ENCODE measurements around the gene CACNA2D1. TPM values are rescaled to one million over a fixed set of nuclear protein-coding genes. Genes with fewer than 3 reads are reported as not detected.

Gene CACNA2D1
- total RNA-seq, 1 donor from 2014 or later: not detected

- no peak overlapping the region for H3K4me3 Mint-ChIP-seq
- H3K27ac Mint-ChIP-seq: no peak overlapping the region
- H3K27me3 Mint-ChIP-seq: no peaks in the 10 kb centered on the region
- DNase-seq: no peak
- intact Hi-C loops (cut with micrococcal nuclease): no loop called here
- no peaks in the 10 kb centered on the region for H3K9me3 Mint-ChIP-seq
- H3K4me1 Mint-ChIP-seq: no peaks in the 10 kb centered on the region
- H3K36me3 Mint-ChIP-seq (ENCODE audit: low read depth): no peaks in the 10 kb centered on the region
These were observed 153.7 kb downstream of the CACNA2D1 start for GRCh38 chr7:82289889-82290288.

- H3K9me3 Mint-ChIP-seq: no peaks in the 10 kb centered on the region
- intact Hi-C loops (cut with micrococcal nuclease): no loop called here
- DNase-seq: no peak
- H3K4me3 Mint-ChIP-seq: no peak overlapping the region
- H3K4me1 Mint-ChIP-seq: no peaks in the 10 kb centered on the region
- no peaks in the 10 kb centered on the region for H3K27me3 Mint-ChIP-seq
- H3K27ac Mint-ChIP-seq: no peak overlapping the region
- H3K36me3 Mint-ChIP-seq (ENCODE audit: low read depth): no peaks in the 10 kb centered on the region
These were observed 154.4 kb downstream of the CACNA2D1 start for GRCh38 chr7:82289152-82289535.

GRCh38 chr7:82286798-82287140 lies 156.8 kb downstream of the CACNA2D1 start:
- intact Hi-C loops (cut with micrococcal nuclease): no loop called here
- Mint-ChIP-seq H3K4me1 (no peaks in the 10 kb centered on the region), H3K27ac (no peak overlapping the region), H3K27me3 (no peaks in the 10 kb centered on the region), H3K9me3 (no peaks in the 10 kb centered on the region), H3K36me3 (ENCODE audit: low read depth) (no peaks in the 10 kb centered on the region), H3K4me3 (no peak overlapping the region)
- DNase-seq: no peak

GRCh38 chr7:82286096-82286797 lies 157.3 kb downstream of the CACNA2D1 start:
- Mint-ChIP-seq H3K36me3 (ENCODE audit: low read depth) (no peaks in the 10 kb centered on the region), H3K9me3 (no peaks in the 10 kb centered on the region), H3K27ac (no peak overlapping the region), H3K4me1 (no peaks in the 10 kb centered on the region), H3K27me3 (no peaks in the 10 kb centered on the region), H3K4me3 (no peak overlapping the region)
- no peak for DNase-seq
- intact Hi-C loops (cut with micrococcal nuclease): no loop called here

GRCh38 chr7:82284936-82285519 lies 158.5 kb downstream of the CACNA2D1 start:
- H3K4me1 Mint-ChIP-seq: no peaks in the 10 kb centered on the region
- H3K9me3 Mint-ChIP-seq: no peaks in the 10 kb centered on the region
- DNase-seq: no peak
- H3K27me3 Mint-ChIP-seq: no peaks in the 10 kb centered on the region
- no peaks in the 10 kb centered on the region for H3K36me3 Mint-ChIP-seq (ENCODE audit: low read depth)
- no peak overlapping the region for H3K4me3 Mint-ChIP-seq
- intact Hi-C loops (cut with micrococcal nuclease): no loop called here
- H3K27ac Mint-ChIP-seq: no peak overlapping the region

- no peak overlapping the region for H3K27ac Mint-ChIP-seq
- intact Hi-C loops (cut with micrococcal nuclease): no loop called here
- H3K27me3 Mint-ChIP-seq: no peaks in the 10 kb centered on the region
- no peak overlapping the region for H3K4me3 Mint-ChIP-seq
- DNase-seq: no peak
- H3K9me3 Mint-ChIP-seq: no peaks in the 10 kb centered on the region
- no peaks in the 10 kb centered on the region for H3K4me1 Mint-ChIP-seq
- no peaks in the 10 kb centered on the region for H3K36me3 Mint-ChIP-seq (ENCODE audit: low read depth)
These were observed 168.2 kb downstream of the CACNA2D1 start for GRCh38 chr7:82275342-82275741.

GRCh38 chr7:82274681-82275080 lies 168.9 kb downstream of the CACNA2D1 start:
- H3K27me3 Mint-ChIP-seq: no peaks in the 10 kb centered on the region
- H3K9me3 Mint-ChIP-seq: no peaks in the 10 kb centered on the region
- no peak overlapping the region for H3K27ac Mint-ChIP-seq
- no peaks in the 10 kb centered on the region for H3K4me1 Mint-ChIP-seq
- DNase-seq: no peak
- intact Hi-C loops (cut with micrococcal nuclease): no loop called here
- no peaks in the 10 kb centered on the region for H3K36me3 Mint-ChIP-seq (ENCODE audit: low read depth)
- no peak overlapping the region for H3K4me3 Mint-ChIP-seq

GRCh38 chr7:82273886-82274285 lies 169.7 kb downstream of the CACNA2D1 start:
- H3K4me1 Mint-ChIP-seq: no peaks in the 10 kb centered on the region
- no peaks in the 10 kb centered on the region for H3K9me3 Mint-ChIP-seq
- no peaks in the 10 kb centered on the region for H3K27me3 Mint-ChIP-seq
- intact Hi-C loops (cut with micrococcal nuclease): no loop called here
- no peak for DNase-seq
- no peaks in the 10 kb centered on the region for H3K36me3 Mint-ChIP-seq (ENCODE audit: low read depth)
- no peak overlapping the region for H3K27ac Mint-ChIP-seq
- H3K4me3 Mint-ChIP-seq: no peak overlapping the region

GRCh38 chr7:82270870-82271269 lies 172.7 kb downstream of the CACNA2D1 start:
- Mint-ChIP-seq H3K27me3 (no peaks in the 10 kb centered on the region), H3K27ac (no peak overlapping the region), H3K4me3 (no peak overlapping the region), H3K9me3 (no peaks in the 10 kb centered on the region), H3K36me3 (ENCODE audit: low read depth) (no peaks in the 10 kb centered on the region), H3K4me1 (no peaks in the 10 kb centered on the region)
- no peak for DNase-seq
- intact Hi-C loops (cut with micrococcal nuclease): no loop called here

GRCh38 chr7:82268632-82269031 lies 174.9 kb downstream of the CACNA2D1 start:
- H3K9me3 Mint-ChIP-seq: no peaks in the 10 kb centered on the region
- H3K4me3 Mint-ChIP-seq: no peak overlapping the region
- no peak overlapping the region for H3K27ac Mint-ChIP-seq
- H3K27me3 Mint-ChIP-seq: no peaks in the 10 kb centered on the region
- intact Hi-C loops (cut with micrococcal nuclease): no loop called here
- DNase-seq: no peak
- H3K36me3 Mint-ChIP-seq (ENCODE audit: low read depth): no peaks in the 10 kb centered on the region
- H3K4me1 Mint-ChIP-seq: no peaks in the 10 kb centered on the region

- DNase-seq: no peak
- Mint-ChIP-seq H3K36me3 (ENCODE audit: low read depth) (no peaks in the 10 kb centered on the region), H3K27me3 (no peaks in the 10 kb centered on the region), H3K4me1 (no peaks in the 10 kb centered on the region), H3K4me3 (no peak overlapping the region), H3K9me3 (no peaks in the 10 kb centered on the region), H3K27ac (no peak overlapping the region)
- intact Hi-C loops (cut with micrococcal nuclease): no loop called here
These were observed 177.5 kb downstream of the CACNA2D1 start for GRCh38 chr7:82266081-82266480.

- no peak for DNase-seq
- Mint-ChIP-seq H3K4me1 (no peaks in the 10 kb centered on the region), H3K9me3 (no peaks in the 10 kb centered on the region), H3K36me3 (ENCODE audit: low read depth) (no peaks in the 10 kb centered on the region), H3K27me3 (no peaks in the 10 kb centered on the region), H3K27ac (no peak overlapping the region), H3K4me3 (no peak overlapping the region)
- intact Hi-C loops (cut with micrococcal nuclease): no loop called here
These were observed 178.7 kb downstream of the CACNA2D1 start for GRCh38 chr7:82264783-82265305.

- Mint-ChIP-seq H3K27ac (no peak overlapping the region), H3K9me3 (no peaks in the 10 kb centered on the region)
These were observed 179.4 kb downstream of the CACNA2D1 start for GRCh38 chr7:82263920-82264782.

GRCh38 chr7:82258181-82258580 lies 185.4 kb downstream of the CACNA2D1 start:
- H3K27ac Mint-ChIP-seq: no peak overlapping the region
- H3K4me1 Mint-ChIP-seq: no peaks in the 10 kb centered on the region
- H3K9me3 Mint-ChIP-seq: no peaks in the 10 kb centered on the region
- H3K27me3 Mint-ChIP-seq: no peaks in the 10 kb centered on the region
- DNase-seq: no peak
- intact Hi-C loops (cut with micrococcal nuclease): no loop called here
- H3K36me3 Mint-ChIP-seq (ENCODE audit: low read depth): no peaks in the 10 kb centered on the region
- H3K4me3 Mint-ChIP-seq: no peak overlapping the region

More at GRCh38 chr7:82263920-82264782, 179.4 kb downstream of the CACNA2D1 start:
- no peak overlapping the region for H3K4me3 Mint-ChIP-seq
- H3K4me1 Mint-ChIP-seq: no peaks in the 10 kb centered on the region
- no peaks in the 10 kb centered on the region for H3K36me3 Mint-ChIP-seq (ENCODE audit: low read depth)
- no peak for DNase-seq
- intact Hi-C loops (cut with micrococcal nuclease): no loop called here
- no peaks in the 10 kb centered on the region for H3K27me3 Mint-ChIP-seq
